ENCODE results near the gene LIPI.

The LIPI gene

DNA sequence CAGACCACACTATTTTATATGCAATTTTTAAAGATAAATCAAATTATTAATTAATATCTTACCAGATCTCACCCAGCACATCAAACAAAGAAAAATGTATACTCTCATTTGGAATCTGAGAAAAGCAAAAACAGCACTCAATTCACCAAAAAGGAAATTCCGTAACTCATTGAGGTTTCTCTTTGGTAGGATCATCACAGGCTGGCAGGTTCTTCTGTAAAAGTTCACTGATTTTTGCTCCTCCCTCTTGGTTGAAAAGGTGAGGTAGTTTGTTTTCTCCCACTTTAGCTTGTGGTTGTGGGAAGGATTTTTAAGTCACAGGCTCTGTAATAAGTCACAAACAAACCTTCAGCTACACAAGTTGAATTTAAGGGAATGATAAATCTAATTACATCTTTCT lies at the start of gene LIPI:
Gene LIPI, minus strand, starts transcription at position 218 of the 400 bp plus-strand sequence. Its CDS starts 110 bp downstream, at position 108.
- Histone ChIP-seq H3K9me3 (ENCODE audit: control insufficient read depth in 5 of 5, low read length in 5 of 5) (no peaks in the 10 kb centered on the region), H3K27ac (ENCODE audit: low read depth, low read length) (no peak within 1 kb of the TSS), H3K36me3 (ENCODE audit: control insufficient read depth in 5 of 5, insufficient read depth in 5 of 5, low read length in 5 of 5) (no peaks in the 10 kb centered on the region), H3K4me1 (ENCODE audit: control insufficient read depth in 5 of 5, insufficient read depth in 5 of 5, low read length in 5 of 5) (peaks cover 0 to 2% (median under 1%) of the 10 kb centered on the region in 5 donors), H3K9ac (ENCODE audit: low read length in 5 of 5) (no peak within 1 kb of the TSS), H3K27me3 (ENCODE audit: control insufficient read depth in 5 of 5, insufficient read depth in 4 of 5, low read length in 5 of 5) (peaks cover 0 to 2% (median 0%) of the 10 kb centered on the region in 5 donors), H3K4me3 (ENCODE audit: low read depth in 1 of 5, low read length in 5 of 5) (no peak within 1 kb of the TSS)

DNA sequence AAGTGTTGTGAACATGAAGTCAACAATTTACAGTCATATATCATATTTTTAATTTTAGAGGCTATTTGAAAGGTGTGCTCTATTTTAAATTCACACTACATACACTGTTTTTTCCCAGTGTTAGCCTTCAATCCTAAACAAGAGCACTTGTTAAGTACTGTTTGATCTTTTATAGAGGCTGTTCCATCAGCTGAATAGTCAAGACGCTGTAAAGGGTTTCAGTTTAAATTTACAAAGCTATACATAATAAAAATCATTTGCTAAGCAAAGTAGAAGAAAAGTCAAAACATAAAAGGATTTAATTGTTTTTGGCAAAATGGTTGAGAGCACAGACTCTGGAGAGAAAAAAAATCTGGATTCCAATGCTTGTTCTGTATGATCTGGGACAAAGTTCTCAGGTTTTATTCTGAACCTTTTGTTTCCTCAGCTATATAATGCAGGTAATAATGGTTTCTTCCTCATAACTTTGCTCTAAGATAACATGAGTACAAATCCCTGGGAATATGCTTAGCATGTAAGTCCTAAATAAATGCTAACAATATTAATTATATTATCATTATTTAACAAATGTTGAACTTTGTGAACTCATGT lies 49.5 kb upstream of the LIPI start:
- Histone ChIP-seq H3K27me3 (ENCODE audit: control insufficient read depth in 5 of 5, insufficient read depth in 4 of 5, low read length in 5 of 5) (peaks cover 0 to 2% (median 0%) of the 10 kb centered on the region in 5 donors), H3K27ac (ENCODE audit: low read depth, low read length) (no peak overlapping the region), H3K9me3 (ENCODE audit: control insufficient read depth in 5 of 5, low read length in 5 of 5) (no peaks in the 10 kb centered on the region), H3K4me3 (ENCODE audit: low read depth in 1 of 5, low read length in 5 of 5) (no peak overlapping the region), H3K36me3 (ENCODE audit: control insufficient read depth in 5 of 5, insufficient read depth in 5 of 5, low read length in 5 of 5) (no peaks in the 10 kb centered on the region), H3K4me1 (ENCODE audit: control insufficient read depth in 5 of 5, insufficient read depth in 5 of 5, low read length in 5 of 5) (no peaks in the 10 kb centered on the region), H3K9ac (ENCODE audit: low read length in 5 of 5) (no peak overlapping the region)

DNA sequence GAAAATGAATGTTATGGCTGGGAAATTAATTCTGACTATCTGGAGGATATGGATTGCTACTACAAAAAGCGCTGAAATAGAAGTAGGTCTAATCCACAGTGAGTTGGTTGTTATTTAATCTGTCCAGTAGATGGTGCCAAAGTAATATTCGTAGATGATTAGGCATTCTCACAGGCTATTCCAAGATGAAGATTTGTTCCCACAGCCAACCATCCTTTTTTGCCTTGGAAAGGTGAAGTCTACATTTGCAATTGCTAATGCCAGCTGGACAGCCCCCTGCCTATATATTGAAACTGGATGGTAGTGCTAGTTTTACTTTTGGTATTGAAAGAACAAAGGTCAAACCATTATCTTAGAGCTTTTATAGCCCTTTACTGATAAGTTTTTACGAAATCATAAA lies 49.0 kb upstream of the LIPI start:
- Histone ChIP-seq H3K4me3 (ENCODE audit: low read depth in 1 of 5, low read length in 5 of 5) (no peak overlapping the region), H3K27ac (ENCODE audit: low read depth, low read length) (no peak overlapping the region)

DNA sequence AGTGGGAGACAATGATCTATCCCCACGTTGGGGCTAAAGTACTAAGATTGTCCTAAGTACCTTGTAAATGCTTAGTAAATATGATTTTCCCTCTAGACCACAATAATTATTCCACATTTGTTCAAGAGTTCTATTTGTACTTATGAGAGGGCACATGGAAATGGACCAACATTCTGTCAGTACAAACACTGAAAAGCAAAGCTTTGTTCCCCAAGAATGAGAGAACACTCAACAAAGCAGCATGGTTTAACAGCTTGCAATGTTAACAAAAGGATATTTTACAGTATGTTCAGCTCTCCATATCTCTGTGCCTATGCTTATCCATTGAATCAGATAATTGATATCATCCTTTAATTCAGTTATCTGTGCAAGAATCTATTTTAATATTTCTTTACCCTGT lies 40.6 kb upstream of the LIPI start:
- Histone ChIP-seq H3K4me1 (ENCODE audit: control insufficient read depth in 5 of 5, insufficient read depth in 5 of 5, low read length in 5 of 5) (peaks cover 0 to 4% (median 2%) of the 10 kb centered on the region in 5 donors), H3K27me3 (ENCODE audit: control insufficient read depth in 5 of 5, insufficient read depth in 4 of 5, low read length in 5 of 5) (no peaks in the 10 kb centered on the region), H3K9ac (ENCODE audit: low read length in 5 of 5) (no peak overlapping the region), H3K4me3 (ENCODE audit: low read depth in 1 of 5, low read length in 5 of 5) (no peak overlapping the region), H3K9me3 (ENCODE audit: control insufficient read depth in 5 of 5, low read length in 5 of 5) (no peaks in the 10 kb centered on the region), H3K27ac (ENCODE audit: low read depth, low read length) (no peak overlapping the region), H3K36me3 (ENCODE audit: control insufficient read depth in 5 of 5, insufficient read depth in 5 of 5, low read length in 5 of 5) (no peaks in the 10 kb centered on the region)

More for the DNA sequence above, 49.0 kb upstream of the LIPI start:
- H3K4me1 ChIP-seq (ENCODE audit: control insufficient read depth in 5 of 5, insufficient read depth in 5 of 5, low read length in 5 of 5) = no peaks in the 10 kb centered on the region
- H3K27me3 ChIP-seq (ENCODE audit: control insufficient read depth in 5 of 5, insufficient read depth in 4 of 5, low read length in 5 of 5) = peaks cover 0 to 2% (median 0%) of the 10 kb centered on the region in 5 donors
- H3K9ac ChIP-seq (ENCODE audit: low read length in 5 of 5) = no peak overlapping the region
- H3K9me3 ChIP-seq (ENCODE audit: control insufficient read depth in 5 of 5, low read length in 5 of 5) = no peaks in the 10 kb centered on the region
- no peaks in the 10 kb centered on the region for H3K36me3 ChIP-seq (ENCODE audit: control insufficient read depth in 5 of 5, insufficient read depth in 5 of 5, low read length in 5 of 5)

DNA sequence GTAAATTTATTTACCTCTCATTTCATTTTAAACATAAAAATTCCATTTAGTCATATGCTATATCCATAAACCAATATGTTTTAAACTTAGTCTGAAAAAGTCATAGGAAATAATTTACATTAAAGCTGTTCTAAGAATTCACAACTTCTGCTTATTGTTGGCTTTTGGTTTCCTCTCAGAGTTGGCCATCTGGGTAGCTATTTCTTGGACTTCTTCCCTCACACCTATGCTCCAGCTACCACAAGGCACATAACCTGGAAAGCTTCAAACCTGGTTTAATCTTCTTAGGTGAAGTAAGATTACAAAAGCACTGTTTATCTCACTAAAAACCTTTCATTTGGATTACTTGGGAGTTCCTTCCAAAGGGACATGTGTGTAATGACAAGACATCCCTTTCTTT lies 35.0 kb upstream of the LIPI start:
- no peak overlapping the region for H3K9ac ChIP-seq (ENCODE audit: low read length in 5 of 5)
- H3K36me3 ChIP-seq (ENCODE audit: control insufficient read depth in 5 of 5, insufficient read depth in 5 of 5, low read length in 5 of 5) = no peaks in the 10 kb centered on the region
- H3K27ac ChIP-seq (ENCODE audit: low read depth, low read length) = no peak overlapping the region
- H3K27me3 ChIP-seq (ENCODE audit: control insufficient read depth in 5 of 5, insufficient read depth in 4 of 5, low read length in 5 of 5) = no peaks in the 10 kb centered on the region
- H3K9me3 ChIP-seq (ENCODE audit: control insufficient read depth in 5 of 5, low read length in 5 of 5) = no peaks in the 10 kb centered on the region
- no peak overlapping the region for H3K4me3 ChIP-seq (ENCODE audit: low read depth in 1 of 5, low read length in 5 of 5)
- no peaks in the 10 kb centered on the region for H3K4me1 ChIP-seq (ENCODE audit: control insufficient read depth in 5 of 5, insufficient read depth in 5 of 5, low read length in 5 of 5)

DNA sequence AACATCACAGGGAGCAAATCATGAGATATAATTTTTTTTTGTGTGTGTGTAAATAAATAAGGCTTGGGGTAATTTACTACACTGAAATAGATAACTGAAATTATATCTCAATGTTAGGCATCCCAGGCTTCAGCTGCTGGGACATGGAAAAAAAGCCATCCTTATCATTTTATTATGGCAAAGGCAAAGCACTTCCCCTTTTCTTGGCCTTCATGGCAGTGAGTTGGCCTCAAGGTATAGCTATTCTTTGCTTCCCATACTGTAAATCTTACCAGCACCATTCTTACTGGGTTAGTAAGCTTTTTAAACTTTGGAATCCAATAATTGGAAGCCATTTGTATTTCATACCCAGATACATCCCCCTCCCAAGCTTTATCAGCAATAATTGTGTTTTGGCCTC lies 34.2 kb upstream of the LIPI start:
- Histone ChIP-seq H3K9me3 (ENCODE audit: control insufficient read depth in 5 of 5, low read length in 5 of 5) (no peaks in the 10 kb centered on the region), H3K36me3 (ENCODE audit: control insufficient read depth in 5 of 5, insufficient read depth in 5 of 5, low read length in 5 of 5) (no peaks in the 10 kb centered on the region), H3K27ac (ENCODE audit: low read depth, low read length) (no peak overlapping the region), H3K4me1 (ENCODE audit: control insufficient read depth in 5 of 5, insufficient read depth in 5 of 5, low read length in 5 of 5) (no peaks in the 10 kb centered on the region), H3K9ac (ENCODE audit: low read length in 5 of 5) (no peak overlapping the region), H3K4me3 (ENCODE audit: low read depth in 1 of 5, low read length in 5 of 5) (no peak overlapping the region), H3K27me3 (ENCODE audit: control insufficient read depth in 5 of 5, insufficient read depth in 4 of 5, low read length in 5 of 5) (no peaks in the 10 kb centered on the region)

DNA sequence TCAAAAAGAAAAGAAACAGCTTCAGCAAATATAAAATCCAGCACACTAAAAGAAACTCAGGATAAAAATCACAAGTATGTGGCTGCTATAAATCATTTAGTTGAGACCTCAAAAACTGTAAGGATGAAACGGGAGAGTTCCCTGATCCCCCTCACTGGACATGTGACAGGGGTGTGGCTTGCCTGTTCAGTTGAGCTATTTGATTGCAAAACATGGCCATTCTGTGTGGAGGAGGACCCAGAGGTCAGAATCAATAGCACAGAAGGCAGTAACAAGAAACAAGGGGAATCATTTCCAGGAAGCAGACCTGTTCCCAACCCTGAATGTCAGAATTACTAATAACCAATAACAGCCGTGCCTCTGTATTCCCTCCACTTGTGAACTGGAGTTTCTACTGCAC lies 33.1 kb upstream of the LIPI start:
- Histone ChIP-seq H3K9me3 (ENCODE audit: control insufficient read depth in 5 of 5, low read length in 5 of 5) (no peaks in the 10 kb centered on the region), H3K27me3 (ENCODE audit: control insufficient read depth in 5 of 5, insufficient read depth in 4 of 5, low read length in 5 of 5) (no peaks in the 10 kb centered on the region), H3K4me1 (ENCODE audit: control insufficient read depth in 5 of 5, insufficient read depth in 5 of 5, low read length in 5 of 5) (no peaks in the 10 kb centered on the region), H3K4me3 (ENCODE audit: low read depth in 1 of 5, low read length in 5 of 5) (no peak overlapping the region), H3K36me3 (ENCODE audit: control insufficient read depth in 5 of 5, insufficient read depth in 5 of 5, low read length in 5 of 5) (no peaks in the 10 kb centered on the region), H3K27ac (ENCODE audit: low read depth, low read length) (no peak overlapping the region), H3K9ac (ENCODE audit: low read length in 5 of 5) (no peak overlapping the region)

DNA sequence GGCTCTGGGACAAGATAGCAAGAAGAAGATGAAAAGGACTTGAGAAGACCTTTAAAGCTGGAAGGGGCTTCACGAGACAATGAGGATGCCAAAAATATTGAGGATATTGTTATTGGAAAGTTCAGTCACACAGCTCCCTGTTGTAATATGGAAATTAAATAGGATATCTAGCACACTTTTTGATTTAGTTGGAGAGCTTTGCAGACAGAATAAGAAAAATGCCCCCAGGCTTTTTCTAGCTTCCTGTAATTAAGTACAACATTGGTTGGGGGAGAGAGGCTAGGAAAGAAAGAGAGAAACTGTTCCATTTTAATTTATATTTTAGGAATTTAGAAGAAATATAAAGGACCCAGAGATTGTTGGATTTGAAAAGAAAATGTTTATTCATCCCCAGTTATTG lies 32.7 kb upstream of the LIPI start:
- Histone ChIP-seq H3K36me3 (ENCODE audit: control insufficient read depth in 5 of 5, insufficient read depth in 5 of 5, low read length in 5 of 5) (no peaks in the 10 kb centered on the region), H3K9me3 (ENCODE audit: control insufficient read depth in 5 of 5, low read length in 5 of 5) (no peaks in the 10 kb centered on the region), H3K27ac (ENCODE audit: low read depth, low read length) (no peak overlapping the region), H3K27me3 (ENCODE audit: control insufficient read depth in 5 of 5, insufficient read depth in 4 of 5, low read length in 5 of 5) (no peaks in the 10 kb centered on the region), H3K4me1 (ENCODE audit: control insufficient read depth in 5 of 5, insufficient read depth in 5 of 5, low read length in 5 of 5) (no peaks in the 10 kb centered on the region), H3K9ac (ENCODE audit: low read length in 5 of 5) (no peak overlapping the region), H3K4me3 (ENCODE audit: low read depth in 1 of 5, low read length in 5 of 5) (no peak overlapping the region)

DNA sequence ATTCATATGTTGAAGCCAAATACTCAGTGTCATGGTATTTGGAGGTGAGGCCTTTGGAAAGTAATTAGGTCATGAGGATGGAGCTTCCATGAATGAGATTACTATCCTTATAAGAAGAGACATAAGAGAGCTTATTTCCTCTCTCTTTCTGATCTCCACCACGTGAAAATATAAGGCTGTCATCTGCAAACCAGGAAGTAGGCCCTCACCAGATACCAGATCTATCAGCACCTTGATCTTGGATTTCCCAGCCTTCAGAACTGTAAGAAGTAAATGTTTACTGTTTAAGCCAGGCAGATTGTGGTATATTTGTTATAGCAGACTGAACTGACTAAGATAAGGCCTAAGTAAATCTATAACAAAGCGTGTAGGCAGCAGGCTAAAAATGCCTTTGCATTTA lies 30.5 kb upstream of the LIPI start:
- no peaks in the 10 kb centered on the region for H3K4me1 ChIP-seq (ENCODE audit: control insufficient read depth in 5 of 5, insufficient read depth in 5 of 5, low read length in 5 of 5)
- no peak overlapping the region for H3K4me3 ChIP-seq (ENCODE audit: low read depth in 1 of 5, low read length in 5 of 5)
- no peak overlapping the region for H3K27ac ChIP-seq (ENCODE audit: low read depth, low read length)
- no peaks in the 10 kb centered on the region for H3K9me3 ChIP-seq (ENCODE audit: control insufficient read depth in 5 of 5, low read length in 5 of 5)
- H3K36me3 ChIP-seq (ENCODE audit: control insufficient read depth in 5 of 5, insufficient read depth in 5 of 5, low read length in 5 of 5) = no peaks in the 10 kb centered on the region
- no peaks in the 10 kb centered on the region for H3K27me3 ChIP-seq (ENCODE audit: control insufficient read depth in 5 of 5, insufficient read depth in 4 of 5, low read length in 5 of 5)
- no peak overlapping the region for H3K9ac ChIP-seq (ENCODE audit: low read length in 5 of 5)

DNA sequence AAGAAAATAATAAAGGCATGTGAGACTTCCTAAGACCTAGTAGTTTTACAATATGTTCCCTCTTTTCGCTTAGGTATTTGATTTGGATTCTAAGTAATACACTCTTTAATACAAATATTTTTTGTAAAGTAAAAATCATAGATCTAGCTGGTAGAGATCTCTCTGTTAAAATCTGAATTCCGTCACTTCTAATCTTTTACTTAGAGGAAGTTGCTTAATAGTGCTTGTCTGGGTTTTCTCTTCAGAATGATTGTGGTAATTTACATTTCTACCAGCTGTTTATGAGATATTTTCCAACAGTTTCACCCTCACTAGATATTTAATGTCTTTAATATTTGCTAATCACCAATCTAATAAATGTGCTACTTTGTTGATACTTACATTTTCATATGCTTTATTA lies 28.5 kb upstream of the LIPI start:
- Histone ChIP-seq H3K4me1 (ENCODE audit: control insufficient read depth in 5 of 5, insufficient read depth in 5 of 5, low read length in 5 of 5) (no peaks in the 10 kb centered on the region), H3K27ac (ENCODE audit: low read depth, low read length) (no peak overlapping the region), H3K9ac (ENCODE audit: low read length in 5 of 5) (no peak overlapping the region), H3K4me3 (ENCODE audit: low read depth in 1 of 5, low read length in 5 of 5) (no peak overlapping the region), H3K36me3 (ENCODE audit: control insufficient read depth in 5 of 5, insufficient read depth in 5 of 5, low read length in 5 of 5) (no peaks in the 10 kb centered on the region), H3K9me3 (ENCODE audit: control insufficient read depth in 5 of 5, low read length in 5 of 5) (no peaks in the 10 kb centered on the region), H3K27me3 (ENCODE audit: control insufficient read depth in 5 of 5, insufficient read depth in 4 of 5, low read length in 5 of 5) (no peaks in the 10 kb centered on the region)

DNA sequence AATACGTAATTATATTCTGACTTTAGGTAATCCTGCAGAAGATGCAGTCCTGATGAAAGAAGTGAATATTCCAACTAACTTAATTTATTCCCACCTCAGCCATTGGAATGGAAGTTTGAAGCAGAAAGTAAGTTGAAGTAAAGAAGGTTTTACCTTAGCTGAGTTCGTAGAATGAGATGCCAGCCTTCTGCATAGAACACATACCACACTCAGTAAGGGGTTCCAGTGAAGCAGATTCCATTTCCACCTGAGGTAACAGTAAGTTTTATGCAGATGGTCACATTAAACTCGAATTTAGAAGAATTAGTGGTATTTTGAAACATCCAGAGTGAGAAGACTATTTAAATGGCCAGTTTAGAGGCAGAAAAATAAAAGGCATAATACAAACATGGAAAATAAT lies 25.4 kb upstream of the LIPI start:
- no peaks in the 10 kb centered on the region for H3K27me3 ChIP-seq (ENCODE audit: control insufficient read depth in 5 of 5, insufficient read depth in 4 of 5, low read length in 5 of 5)
- no peak overlapping the region for H3K4me3 ChIP-seq (ENCODE audit: low read depth in 1 of 5, low read length in 5 of 5)
- no peak overlapping the region for H3K9ac ChIP-seq (ENCODE audit: low read length in 5 of 5)
- H3K4me1 ChIP-seq (ENCODE audit: control insufficient read depth in 5 of 5, insufficient read depth in 5 of 5, low read length in 5 of 5) = no peaks in the 10 kb centered on the region
- H3K36me3 ChIP-seq (ENCODE audit: control insufficient read depth in 5 of 5, insufficient read depth in 5 of 5, low read length in 5 of 5) = no peaks in the 10 kb centered on the region
- no peak overlapping the region for H3K27ac ChIP-seq (ENCODE audit: low read depth, low read length)
- peaks cover 0 to 3% (median 0%) of the 10 kb centered on the region in 5 donors for H3K9me3 ChIP-seq (ENCODE audit: control insufficient read depth in 5 of 5, low read length in 5 of 5)
